Aortic smooth muscle cell (primary cell): ENCODE measurements around the gene PPIAL4G. TPM values are rescaled to one million over a fixed set of nuclear protein-coding genes. Genes with fewer than 3 reads are reported as not detected.

Experiments used
- total RNA-seq: library from RNA; depleted of rRNA; stranded (reverse); fragments of >200 nt; gene quantifications from 2 replicates; pipeline ENCODE4 v1.2.3, GENCODE V29; 2014

PPIAL4G gene
- 0.06 TPM in 1 of 2 replicates, not detected in the other for total RNA-seq

DNA sequence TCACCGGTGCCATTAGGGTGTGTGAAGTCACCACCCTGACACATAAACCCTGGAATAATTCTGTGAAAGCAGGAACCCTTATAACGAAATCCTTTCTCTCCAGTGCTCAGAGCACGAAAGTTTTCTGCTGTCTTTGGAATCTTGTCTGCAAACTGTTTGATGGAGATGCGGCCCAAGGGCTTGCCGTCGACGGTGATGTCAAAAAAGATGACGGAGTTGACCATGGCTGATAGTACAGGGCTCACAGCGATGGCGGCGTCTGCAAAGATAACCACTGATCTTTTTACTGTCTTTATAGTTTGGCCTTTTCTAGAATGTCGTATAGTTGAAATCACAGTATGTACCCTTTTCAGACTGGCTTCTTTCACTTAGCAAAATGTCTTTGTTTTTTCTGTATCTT lies at the start of gene PPIAL4G:
Gene PPIAL4G, minus strand, starts transcription at position 274 of the 400 bp plus-strand sequence. Its CDS starts 50 bp downstream, at position 224.

Other genes with a start within 250 kb of the PPIAL4G start
- 44.0 and 72.9 TPM in 2 replicates for gene NBPF14, start 112.7 kb upstream of the PPIAL4G start, total RNA-seq